Stimulated activated CD8-positive, alpha-beta memory T cell treated with anti-CD3 and anti-CD28 coated beads, Interleukin-15, amount 100 ng/mL, for 48 hours (primary cell): ENCODE results near the gene PDCD6IP.
"Not testable (repeated sequence)": the region's sequence is repeated elsewhere in the genome, so short reads cannot be mapped to it uniquely, and the experiment has no call there.

Experiments
- DNase-seq, 2 donors: peaks; one replicate each; pipeline ENCODE4 v3.0.0-alpha.2; 2020; ENCODE audit warnings: low read depth in 2 of 2

PDCD6IP gene

DNA sequence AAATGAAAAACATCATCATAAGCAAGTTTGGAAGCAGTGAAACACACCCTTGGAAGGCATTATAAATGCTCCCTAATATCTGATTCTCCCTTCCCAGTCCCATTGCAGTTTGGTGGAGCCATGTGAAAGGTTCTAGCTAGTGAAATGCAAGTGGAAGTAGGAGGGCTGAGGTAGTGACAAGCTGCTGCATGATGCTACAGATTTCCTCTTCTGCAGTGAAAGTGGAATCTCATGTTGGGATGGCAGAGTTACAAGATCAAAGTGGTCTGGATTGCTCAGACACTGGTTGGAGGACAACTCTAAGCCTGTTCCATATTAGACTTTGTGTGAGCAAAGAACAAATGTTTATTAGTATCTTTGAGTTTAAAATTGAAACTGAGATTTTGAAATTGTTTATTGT lies 3.3 kb upstream of the PDCD6IP start:
- no peak for DNase-seq

DNA sequence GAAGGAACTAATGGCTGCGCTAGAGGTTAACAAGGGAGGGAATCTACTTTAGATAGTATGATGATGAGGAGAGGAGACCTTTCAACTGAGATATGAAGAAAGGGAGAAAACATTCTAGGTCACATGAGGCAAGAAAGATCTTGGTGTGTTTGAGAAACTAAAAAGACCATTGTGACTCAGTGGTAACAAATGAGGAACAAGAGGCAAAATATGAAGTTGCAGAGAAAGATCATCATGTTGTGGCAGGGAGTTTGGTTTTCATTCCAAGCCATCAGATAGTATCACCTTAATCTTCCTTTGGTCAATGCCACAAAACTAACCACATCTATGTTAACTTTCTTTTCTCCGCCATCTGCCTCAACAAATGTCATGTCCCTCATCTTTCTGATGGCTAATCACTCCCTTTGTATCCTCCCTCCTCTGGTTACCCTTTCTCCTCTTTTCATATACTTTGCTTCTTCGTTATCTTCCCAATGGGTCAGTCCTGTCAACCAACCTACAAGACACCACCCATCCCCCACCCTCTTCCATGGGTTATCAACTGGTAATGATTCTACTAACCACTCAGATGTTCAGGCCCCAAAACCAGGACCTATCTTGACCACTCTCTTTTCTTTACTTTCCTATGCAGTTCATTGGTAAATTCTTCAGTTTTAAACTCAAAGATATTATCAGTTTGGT lies 2.4 kb upstream of the PDCD6IP start:
- DNase-seq, result no peak

DNA sequence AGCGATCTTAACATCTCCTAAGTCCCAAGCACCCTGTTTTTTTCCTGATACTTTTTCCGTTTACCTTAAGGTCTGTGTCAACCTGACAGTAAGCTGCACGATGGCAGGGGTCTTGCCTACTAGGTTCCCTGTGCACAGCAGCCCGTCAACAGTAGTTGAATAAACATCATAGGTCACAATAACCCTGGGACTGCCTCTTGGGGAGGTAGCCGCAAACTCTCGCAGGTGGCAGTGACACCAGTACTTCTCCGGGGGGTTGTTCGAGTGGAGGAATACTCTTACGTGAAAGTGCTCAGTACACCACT lies 365 bp upstream of the PDCD6IP start:
- DNase-seq, result no peak

DNA sequence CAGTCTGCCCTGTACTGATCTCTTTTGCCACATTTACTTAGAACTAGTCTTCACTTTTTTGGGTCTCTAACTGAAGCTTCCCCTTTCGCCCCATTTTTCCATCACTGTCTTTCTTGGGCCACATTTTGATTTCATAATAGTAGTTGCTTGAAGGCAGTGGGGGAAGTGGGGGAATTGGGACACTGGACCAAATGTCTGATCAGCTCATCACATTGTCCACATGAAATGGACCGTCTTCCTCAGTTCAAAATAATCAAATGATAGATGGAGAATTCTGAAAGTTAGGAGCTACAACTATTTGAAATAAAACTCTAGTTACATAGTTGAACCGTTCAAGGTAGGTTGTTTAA lies 747 bp downstream of the PDCD6IP start:
- no peak for DNase-seq

DNA sequence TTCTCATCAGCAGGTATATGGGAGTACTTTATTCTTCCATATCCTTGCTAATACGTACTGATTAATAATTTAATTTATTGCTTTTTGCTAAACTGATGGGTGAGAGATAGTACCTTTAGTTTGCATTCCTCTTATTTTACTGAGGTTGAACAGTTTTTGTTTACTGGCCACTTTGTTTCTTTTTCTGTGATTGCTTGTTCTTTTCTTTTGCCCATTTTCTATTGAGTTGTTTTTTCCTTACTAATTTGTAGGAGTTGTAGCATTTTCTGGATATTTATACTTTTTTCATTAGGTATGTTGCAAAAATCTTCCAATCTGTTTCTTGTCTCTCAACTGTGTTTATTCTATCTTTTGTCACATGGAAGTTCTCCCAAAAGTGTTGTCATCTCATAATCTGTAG lies 4.8 kb downstream of the PDCD6IP start:
- no peak for DNase-seq

DNA sequence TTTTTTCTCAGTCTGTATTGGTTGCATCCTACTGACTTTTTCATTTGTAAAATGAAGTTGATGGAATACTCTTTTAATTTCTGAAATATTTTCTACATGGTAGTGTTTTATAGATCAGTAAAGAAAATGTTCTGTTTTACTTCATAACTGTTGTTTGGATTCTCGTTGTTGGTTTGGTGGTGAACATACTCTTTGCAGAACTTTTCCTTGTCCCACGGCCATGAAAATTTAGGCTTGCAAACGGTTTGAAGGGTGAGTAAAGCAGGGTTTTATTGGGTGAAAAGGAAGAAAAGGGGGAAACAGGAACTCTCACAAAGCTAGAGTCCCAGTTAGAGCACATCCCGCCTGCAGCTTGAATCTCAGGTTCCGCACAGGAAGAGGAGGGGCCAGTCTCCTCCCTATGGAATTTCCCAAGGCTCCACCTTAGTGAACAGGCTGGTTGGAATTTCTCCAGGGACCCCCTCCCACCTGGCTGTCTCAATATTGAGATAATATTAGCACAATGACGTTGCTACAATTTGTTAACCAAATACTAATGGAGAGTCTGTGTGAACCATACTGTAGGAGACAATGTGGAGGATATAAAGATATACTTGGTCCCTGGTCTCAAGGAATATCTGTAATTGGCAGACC lies 5.6 kb downstream of the PDCD6IP start:
- no peak for DNase-seq

DNA sequence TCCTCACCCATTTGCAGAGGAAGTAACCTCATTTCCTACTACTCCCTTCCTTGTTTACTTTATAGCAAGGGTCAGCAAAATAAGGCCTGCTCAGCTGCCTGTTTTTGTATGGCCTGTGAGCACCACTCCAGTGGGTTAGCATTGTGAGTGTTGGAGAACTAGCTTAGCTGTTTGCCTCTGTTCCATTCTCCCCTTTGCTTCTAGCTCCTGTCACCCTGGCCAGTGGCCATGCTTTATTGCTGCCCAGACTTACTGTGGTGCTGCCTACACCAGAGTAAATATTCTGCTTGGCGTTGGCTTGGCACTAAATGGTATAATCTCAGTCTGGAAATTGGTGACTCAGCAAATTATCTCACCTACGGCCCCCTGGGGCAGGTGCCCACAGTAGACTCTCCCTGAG lies 8.8 kb downstream of the PDCD6IP start:
- DNase-seq, result no peak

DNA sequence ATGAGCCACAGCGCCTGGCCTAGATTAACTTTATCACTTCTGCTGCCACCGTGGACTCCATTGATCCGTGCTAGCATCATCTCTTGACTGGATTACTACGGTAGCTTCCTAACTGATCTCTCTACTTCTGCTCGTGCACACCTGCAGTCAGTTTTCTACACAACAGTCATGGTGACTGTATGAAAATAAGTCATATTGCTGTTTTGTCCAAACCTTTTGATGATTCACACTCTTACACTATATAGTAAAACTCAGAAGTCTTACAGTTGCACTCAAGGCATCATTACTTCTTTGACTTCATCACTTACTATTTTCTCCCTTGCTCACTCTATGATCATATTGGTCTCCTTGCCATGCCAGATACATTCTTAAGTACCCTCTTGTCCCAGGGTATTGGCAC lies 10.1 kb downstream of the PDCD6IP start:
- no peak for DNase-seq

DNA sequence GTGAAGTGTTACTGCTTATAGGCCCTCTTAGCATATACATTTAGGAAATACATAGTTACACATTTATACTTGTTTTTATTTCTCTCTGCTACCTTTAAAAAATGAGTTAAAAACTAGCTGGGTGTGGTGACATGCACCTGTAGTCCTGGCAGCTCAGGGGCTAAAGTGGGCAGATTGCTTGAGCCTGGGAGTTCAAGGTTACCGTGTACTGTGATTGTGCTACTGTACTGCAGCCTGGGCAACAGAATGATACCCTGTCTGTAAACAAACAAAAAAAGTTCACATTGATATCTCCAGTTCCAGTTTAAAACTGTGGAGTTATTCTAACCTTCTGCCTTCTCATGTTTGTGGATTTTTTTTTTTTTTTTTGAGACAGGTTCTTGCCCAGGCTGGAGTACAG lies 12.1 kb downstream of the PDCD6IP start:
- DNase-seq, result no peak

DNA sequence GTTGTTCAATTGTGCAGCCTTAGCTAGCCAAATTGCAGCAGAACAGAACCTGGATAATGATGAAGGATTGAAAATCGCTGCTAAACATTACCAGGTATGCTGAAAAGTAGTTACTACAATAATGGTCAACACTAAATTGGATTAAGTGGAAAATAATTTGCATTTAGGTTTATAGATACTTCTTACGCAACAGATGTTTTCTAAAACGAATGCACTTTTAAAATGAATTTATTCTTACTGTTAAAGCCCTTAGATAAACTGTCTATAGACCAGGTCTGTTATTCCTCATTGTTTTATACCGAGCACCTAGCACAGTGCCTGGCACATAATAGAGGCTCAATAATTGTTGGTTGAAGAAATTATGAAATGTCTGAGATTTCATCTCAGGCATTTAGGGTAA lies 23.6 kb downstream of the PDCD6IP start:
- DNase-seq, result no peak

DNA sequence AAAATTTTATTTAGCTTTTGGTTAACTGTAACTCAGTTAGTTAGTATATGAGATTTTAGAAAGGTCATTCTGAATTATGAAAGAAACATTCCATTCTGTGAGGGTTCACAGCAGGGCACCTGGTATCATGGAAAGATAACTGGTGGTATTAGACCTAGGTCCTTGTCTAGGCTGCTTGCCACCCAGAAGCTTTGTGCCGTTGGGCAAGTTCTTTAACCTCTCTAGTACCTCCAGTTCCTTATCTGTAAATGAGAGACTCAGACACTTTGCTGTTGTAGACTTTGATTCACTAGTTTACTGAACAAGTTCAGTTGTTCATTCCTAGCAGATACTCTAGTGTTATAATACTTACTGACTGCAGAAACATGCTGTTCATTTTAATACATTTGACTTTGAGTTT lies 25.4 kb downstream of the PDCD6IP start:
- no peak for DNase-seq

DNA sequence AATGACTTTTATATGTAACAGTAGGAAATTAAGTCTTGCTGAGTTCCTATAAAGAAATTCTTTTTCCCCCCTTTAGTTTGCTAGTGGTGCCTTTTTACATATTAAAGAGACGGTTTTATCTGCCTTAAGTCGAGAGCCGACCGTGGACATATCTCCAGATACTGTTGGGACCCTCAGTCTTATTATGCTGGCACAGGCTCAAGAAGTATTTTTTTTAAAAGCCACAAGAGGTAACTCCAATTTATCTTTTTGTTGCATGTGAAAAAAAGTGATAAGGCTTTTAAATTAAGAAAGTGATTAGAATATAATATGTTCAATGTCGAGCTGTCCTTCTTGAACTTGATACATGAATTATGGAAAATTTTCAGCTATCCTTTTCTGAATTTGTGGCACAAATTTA lies 26.7 kb downstream of the PDCD6IP start:
- DNase-seq, result no peak

DNA sequence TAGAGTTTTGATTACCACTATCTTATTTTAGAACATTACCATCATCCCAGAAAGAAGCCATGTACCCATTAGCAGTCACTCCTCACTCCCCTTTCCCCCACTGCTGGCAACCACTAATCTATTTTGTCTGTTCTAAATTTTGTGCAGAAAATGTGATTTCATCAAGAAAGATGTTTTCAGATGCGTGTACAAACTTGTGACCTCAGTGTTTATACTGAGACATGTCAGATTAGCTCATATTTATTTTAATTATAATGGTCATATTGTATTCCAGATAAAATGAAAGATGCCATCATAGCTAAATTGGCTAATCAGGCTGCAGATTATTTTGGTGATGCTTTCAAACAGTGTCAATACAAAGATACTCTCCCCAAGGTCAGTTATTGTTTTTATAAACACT lies 27.8 kb downstream of the PDCD6IP start:
- DNase-seq, result no peak

DNA sequence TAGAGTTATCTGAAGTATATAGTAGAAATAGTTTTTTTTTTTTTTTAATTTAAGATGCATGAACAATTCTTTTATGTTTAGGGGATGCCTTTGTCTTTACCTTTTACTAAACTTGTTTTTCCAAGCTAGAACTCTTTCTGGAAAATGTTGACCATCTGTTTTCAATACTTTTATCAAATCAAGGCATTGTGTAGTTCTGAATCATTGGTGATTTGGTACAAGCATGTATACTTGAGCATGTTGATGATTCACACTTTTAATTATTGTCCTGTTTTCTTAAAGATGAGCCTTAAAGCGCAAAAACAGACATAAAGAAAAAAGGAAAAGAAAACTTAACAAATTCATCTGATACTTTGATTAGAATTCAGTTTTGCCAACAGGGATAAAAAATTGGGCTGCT lies 28.3 kb downstream of the PDCD6IP start:
- DNase-seq, result no peak

DNA sequence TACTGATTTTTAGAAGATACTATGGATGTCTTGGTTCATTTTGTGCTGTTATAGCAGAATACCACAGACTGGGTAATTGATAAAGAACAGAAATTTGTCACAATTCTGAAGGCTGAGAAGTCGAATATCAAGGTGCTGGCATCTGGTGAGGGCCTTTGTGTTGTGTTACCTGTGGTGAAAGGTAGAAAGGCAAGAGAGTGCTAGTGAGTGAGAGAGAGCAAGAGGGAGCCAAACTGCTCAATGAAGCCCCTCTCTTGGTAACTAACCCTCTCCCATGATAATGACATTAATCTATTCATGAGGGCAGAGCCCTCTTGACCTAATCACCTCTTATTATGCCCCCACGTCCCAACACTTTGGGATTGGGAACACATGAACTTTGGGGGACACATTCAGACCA lies 31.3 kb downstream of the PDCD6IP start:
- DNase-seq, result no peak

DNA sequence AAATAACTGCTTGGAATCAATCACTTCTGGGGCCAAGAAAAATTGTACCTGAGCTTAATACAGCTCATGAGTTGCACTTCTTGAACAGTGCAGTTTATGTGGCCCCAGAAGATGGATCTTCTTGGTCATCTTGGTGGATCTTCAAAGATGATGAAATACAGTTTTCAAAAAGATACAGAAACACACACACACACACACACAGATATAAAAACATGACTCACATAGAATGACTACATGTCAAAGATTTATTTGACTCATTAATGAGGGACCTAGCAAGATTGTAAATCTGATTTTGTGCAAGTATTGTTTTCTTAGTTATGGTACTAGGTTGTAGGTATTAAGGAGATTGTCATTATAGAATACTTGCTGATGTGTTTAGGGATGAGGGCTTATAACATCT lies 32.6 kb downstream of the PDCD6IP start:
- DNase-seq, result no peak

DNA sequence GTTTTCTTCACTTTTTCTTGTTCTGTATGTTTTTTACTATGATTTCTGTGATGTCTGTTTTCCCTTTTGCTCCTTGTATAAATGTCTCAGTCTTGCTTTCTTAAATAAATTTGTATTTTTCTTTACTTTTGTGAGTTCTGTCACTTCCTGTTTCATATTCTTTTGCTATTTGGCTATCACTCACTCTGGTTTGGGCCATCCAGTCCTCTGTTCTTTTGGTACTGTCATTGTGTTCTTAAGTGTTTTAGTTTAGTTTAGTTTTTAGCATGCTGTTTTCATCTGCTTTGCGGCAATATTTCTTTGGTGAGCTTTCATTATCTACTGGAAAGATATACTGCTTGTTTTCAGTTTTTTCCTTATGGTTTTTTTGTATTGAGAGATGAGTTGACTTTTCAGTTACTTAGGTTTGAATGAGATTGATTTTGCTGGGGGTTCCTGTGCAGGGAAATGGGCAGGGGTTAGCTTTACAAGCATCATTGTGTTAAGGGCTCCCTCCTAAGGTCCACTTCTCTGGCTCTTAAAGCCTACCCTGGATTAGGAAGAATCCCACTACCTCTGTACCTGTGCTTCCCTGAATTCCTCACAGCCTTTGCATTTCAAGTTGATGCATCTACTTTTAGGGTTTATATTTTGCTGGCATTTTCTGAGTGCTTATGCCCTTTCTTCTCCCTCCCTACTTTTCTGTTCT lies 35.1 kb downstream of the PDCD6IP start:
- no peak for DNase-seq

DNA sequence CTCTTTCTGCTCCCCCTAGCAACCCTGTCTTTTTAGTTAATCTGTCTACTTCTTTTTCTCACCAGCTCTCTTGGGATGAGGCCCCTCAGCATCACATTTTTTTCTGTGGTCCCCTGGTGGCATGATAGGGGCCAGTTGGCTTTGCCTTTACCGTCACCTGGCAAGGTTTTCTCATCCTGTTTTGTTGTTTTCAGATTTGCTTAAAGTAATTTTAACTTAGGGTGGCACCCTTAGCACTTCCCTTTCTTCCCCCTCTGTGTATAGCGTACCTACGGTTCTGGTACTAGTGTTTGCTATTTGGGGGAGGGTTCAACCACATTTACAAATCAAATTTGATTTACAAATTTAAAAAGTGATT lies 35.6 kb downstream of the PDCD6IP start:
- no peak for DNase-seq

DNA sequence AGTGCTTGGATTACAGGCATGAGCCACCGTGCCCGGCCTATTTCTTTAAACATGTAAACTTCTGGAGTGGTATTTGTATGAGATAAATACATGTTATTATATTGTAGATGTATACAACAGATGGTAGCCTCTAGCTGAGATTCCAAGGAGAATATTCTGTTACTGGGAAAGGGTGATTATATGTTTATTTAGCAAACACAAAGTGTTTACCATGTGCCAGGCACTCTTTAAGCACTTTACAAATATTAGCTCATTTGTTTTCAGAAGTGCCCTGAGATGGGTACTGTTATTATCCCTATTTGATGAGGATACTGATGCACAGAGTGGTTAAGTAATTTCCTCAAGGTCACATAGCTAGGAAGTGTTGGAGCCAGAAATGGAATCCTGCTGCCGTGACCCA lies 38.8 kb downstream of the PDCD6IP start:
- DNase-seq, result not testable (repeated sequence)

DNA sequence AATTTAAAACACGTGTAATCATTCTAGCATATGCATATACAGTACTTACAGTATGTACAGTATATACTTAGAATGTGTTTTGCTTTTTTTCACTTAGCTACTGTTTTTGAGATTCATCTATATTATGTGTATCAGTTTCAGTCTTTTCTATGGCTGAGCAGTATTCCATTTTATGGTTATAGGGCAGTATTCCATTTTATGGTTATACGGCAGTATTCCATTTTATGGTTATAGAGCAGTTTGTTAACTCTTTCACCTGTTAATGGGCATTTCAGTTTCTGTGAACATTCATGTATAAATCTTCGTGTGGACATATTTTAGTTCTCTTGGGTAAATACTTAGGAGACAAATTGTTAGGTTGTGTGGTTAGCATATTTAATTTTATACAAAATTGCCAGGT lies 40.9 kb downstream of the PDCD6IP start:
- DNase-seq, result no peak

DNA sequence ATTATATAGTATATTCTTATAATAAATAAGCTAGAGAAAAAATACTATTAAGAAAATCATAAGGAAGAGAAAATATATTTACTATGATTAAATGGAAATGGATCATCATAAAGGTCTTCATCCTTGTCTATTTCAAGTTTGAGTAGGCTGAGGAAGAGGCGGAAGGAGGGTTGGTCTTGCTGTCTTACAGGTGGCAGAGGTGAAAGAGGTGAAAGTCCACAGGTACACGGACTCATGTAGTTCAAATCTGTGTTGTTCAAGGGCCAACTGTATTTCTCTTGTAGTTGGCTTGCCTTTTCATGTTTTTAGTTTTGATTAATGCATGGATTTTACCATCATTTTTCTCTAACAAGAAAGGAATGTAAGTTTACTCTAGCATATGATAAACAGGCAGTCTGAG lies 41.7 kb downstream of the PDCD6IP start:
- no peak for DNase-seq

DNA sequence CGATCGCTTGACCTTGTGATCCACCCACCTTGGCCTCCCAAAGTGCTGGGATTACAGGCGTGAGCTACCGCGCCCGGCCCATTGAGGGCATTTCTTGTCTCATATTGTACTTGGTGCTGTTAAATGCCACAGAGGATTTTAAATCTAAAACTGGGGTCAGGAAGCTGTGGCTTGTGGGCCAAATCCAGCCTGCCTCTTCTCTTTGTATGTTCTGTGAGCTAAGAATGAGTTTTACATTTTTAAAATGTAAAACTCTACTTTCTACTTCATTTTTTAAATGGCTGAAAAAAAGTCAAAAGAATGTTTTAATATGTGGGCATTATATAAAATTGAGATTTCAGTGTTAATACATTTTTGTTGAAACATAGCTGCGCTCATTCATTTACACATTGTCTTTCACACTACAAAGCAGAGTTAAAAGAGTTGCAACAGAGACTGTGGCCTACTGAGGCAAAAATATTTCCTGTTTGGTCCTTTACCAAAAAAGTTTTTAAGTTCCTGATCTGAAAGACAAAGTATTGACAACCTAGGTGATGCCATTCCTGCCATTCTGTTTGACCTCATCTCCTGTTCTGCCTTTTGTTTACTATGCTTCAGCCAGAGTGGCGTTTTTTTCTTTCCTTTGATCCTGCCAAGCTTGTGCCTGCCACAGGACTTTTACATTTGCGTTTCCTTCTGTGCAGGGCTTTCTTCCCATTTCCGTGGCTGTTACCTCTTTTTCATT lies 50.4 kb downstream of the PDCD6IP start:
- DNase-seq, result no peak

DNA sequence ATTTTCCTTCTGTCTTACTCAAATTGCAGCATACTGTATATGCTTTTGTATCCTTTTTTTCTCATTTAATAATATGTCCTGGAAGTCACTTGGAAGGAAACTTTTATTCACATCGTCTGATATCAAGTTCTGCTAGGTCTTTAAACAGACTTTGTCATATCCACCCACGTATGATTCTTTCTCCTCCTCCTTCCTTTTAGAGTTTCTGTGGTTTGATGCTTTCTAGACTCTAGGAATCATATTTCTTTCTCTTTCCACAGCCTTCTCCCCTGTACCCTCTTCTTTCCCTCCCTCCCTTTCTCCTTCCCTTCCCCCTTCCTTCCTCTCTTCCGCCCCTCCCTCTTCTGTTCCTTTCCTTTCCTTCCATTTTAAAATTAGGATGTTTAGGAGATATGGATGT lies 52.2 kb downstream of the PDCD6IP start:
- DNase-seq, result not testable (repeated sequence)
